Stimulated activated CD8-positive, alpha-beta memory T cell treated with anti-CD3 and anti-CD28 coated beads, Interleukin-7, amount 100 ng/mL, for 48 hours (primary cell): ENCODE measurements around the gene HPSE2.

Experiments
- DNase-seq, 2 donors: peaks; one replicate each; pipeline ENCODE4 v3.0.0-alpha.2; 2020; ENCODE audit warnings: low read depth in 1 of 2; ENCODE audit errors: extremely low read depth in 1 of 2

HPSE2 gene

DNA sequence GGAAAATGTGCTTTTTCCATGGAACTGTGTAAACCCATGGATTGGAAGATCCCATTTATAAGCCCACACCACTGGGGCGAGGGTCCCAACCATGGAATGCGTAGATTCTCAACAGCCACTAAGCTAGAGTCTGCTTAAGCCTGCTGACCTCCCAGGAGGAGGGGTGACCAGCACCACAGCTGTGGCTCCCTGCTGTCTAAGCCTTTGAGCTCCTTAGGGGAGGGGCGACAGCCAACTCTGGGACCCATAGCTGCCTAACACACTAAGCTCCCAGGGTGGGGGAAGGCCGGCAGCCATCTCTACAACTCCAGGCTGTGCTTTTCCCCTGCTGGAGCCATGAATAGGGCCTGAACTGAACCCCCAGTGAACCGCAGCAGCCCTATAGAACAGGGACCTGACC lies 539.1 kb downstream of the HPSE2 start:
- no peak for DNase-seq

DNA sequence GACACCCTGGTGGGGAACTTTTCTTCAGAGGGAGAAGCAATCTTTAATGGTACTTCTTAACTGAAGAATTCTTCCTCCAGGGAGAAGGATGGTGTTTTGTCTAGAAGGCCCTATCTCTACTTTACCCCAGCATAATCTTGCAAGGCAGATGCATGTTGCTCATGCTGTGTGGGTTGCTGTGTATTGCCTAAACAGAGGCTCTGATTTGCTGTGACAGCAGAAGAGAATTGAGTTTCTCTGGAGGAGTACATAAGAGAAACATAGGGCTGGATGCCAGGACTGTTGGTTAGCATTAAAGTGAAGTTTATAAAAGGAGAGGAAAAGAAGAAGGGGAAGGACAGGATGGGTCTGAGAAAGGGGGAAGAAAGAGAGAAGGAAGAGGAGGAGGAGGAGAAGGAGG lies 540.8 kb downstream of the HPSE2 start:
- no peak for DNase-seq

DNA sequence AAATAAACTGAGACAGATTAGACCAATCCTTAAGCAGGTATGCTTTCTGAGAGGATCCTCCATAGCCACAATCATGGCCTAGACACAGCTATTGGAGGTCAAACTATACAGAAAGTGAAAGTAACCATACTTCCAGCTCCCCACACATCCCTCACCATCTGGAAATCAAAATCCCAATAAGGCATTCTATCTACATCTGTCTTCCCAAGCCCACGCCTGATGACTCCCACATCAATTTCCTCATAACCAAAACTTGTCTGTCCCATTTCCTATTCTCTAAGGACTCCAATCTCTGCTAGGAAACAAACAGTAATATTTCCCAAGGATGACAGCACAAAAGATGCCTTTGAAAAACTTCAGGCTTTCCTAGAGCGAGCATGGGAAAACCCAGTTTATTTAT lies 541.6 kb downstream of the HPSE2 start:
- DNase-seq = no peak

DNA sequence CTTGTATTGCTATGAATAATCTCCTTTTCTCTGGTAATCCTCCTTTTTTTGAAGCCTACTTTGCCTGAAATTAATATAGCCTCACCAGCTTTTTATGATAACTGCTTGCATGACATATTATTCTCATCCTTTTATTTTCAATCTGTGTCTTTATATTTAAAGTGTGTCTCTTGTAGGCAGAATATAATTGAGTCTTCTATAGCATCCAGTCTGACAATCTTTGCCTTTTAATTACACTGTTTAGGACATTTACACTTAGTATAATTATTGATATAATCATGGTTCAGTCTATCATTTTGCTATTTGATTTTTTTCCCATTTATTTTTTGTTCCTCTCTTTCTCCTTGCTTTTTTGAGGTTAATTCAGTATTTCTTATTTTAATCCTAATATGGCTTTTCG lies 548.0 kb downstream of the HPSE2 start:
- no peak for DNase-seq

DNA sequence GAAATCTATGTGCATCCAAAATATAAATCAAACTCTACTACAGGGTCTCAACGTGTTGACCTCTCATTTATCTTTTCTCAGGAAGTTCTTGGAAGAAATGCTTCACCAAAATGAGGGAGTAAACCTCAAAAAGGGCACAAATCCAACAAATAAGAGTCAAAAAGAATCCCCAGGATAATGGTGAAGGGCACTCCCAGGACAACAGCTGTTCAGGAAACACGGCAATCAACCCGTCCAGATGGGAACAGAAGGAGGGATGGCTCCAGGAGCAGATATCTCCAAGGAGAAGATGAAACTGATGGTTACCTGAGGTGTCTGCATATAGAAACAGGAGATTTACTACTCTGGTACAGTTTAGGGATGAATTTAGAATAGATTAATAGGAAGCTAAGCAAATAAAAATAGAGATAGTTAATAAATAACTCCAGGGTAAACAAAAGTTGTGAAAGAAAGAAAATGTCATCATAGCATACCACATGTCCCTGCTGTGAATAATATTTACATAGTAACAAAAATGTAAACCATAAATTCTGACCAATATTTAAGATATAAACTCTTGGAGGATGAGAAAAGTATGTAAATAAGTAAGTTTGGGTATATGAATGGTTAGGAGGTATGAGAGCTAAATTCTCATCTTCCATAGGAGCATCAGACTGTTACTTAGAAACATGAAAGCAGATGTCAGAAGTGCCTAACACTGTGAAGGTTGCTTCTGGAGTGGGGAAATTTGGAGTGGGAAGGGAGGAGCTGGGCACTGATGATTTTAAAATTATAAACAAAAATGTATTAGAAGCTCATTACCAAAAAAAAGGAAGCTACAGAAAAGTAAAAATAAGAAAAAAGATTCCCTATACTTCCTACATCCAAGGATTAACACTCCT lies 551.4 kb downstream of the HPSE2 start:
- DNase-seq = no peak

DNA sequence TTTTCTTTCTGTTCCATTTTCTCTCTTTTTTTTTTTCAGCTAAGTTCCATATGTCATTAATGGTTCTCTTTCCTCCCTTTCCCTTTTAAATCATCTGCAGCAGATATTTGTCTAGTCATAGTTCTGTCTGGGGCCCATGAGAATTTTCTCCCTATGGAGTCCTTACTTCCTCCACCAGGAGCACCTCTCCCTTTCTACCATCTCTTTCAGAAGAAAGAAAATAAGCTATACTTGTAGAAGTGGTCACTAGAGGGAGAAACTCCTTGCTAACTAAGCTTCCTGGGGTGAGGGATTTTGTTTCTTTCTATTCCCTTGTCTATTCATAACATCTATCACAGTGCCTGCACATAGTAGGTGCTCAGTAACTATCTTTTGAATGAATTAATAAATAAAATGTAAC lies 558.8 kb downstream of the HPSE2 start:
- no peak for DNase-seq

DNA sequence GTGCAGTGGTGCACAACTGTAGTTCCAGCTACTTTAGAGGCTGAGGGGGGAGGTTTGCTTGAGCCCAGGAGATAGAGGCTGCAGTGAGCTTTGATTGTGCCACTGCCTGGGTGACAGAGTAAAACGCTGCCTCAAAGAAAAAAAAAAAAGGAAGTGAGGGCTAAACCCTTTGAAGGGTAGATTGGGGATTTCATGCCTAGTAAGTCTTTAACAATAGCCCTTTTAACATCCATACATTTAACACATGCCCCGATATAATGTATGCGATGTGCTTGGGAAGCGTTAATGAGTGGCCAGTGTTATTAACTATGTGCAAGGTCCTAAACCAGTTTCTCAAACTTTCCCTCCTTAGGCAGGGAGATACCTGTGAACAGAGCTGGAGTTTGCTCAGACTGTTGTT lies 559.8 kb downstream of the HPSE2 start:
- no peak for DNase-seq

DNA sequence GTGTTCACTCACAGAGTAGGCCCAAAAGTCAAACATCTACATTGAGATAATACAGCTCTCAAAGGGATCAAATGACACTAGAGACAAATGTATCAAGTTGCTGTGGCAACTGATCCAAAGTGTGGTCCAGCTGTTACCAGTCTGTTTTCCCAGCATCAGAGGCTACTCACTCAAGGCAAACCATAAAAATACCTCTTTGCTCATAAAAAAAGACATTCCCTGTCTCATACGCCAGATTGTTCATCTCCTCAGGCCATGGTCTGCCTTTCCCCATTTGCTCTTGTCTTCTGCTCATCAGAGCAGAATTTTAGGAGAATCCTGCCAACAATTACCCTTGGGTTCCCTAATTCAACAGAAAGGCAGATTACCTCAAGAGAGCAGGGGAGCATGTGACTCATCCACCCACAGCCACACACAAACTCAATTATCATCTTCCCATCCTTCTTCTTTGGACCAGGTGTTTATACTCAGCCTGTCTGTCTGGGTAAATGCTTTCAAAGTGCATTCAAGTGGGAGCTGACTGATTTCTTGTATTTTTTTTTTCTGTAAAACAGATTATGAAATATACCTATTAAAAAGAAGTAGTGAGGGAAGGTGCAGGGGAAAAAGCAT lies 562.4 kb downstream of the HPSE2 start:
- DNase-seq = no peak

DNA sequence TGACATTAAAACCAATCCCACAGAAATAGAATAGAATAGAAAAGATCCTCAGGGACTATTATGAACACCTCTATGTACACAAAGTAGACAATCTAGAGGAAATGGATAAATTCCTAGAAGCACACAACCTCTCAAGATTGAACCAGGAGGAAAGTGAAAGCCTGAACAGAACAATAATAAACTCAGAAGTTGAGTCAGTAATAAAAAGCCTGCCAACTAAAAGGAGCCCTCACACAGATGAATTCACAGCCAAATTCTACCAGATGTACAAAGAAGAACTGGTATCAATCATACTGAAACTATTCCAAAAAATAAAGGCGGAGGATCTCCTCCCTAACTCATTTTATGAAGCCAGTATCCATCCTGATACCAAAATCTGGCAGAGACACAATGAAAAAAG lies 568.6 kb downstream of the HPSE2 start:
- no peak for DNase-seq

DNA sequence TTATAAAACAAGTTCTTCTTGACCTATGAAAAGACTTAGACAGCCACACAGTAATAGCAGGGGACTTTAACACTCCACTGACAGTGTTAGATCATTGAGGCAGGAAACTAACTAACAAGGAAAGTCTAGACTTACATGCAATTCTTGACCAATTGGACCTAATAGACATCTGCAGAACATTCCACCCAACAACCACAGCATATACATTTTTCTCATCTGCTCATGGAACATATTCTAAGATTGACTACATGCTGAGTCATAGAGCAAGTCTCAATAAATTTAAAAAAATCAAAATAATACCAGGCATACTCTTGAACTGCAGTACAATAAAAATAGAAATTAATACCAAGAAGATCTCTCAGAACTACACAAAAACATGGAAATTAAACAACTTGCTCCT lies 569.4 kb downstream of the HPSE2 start:
- no peak for DNase-seq

DNA sequence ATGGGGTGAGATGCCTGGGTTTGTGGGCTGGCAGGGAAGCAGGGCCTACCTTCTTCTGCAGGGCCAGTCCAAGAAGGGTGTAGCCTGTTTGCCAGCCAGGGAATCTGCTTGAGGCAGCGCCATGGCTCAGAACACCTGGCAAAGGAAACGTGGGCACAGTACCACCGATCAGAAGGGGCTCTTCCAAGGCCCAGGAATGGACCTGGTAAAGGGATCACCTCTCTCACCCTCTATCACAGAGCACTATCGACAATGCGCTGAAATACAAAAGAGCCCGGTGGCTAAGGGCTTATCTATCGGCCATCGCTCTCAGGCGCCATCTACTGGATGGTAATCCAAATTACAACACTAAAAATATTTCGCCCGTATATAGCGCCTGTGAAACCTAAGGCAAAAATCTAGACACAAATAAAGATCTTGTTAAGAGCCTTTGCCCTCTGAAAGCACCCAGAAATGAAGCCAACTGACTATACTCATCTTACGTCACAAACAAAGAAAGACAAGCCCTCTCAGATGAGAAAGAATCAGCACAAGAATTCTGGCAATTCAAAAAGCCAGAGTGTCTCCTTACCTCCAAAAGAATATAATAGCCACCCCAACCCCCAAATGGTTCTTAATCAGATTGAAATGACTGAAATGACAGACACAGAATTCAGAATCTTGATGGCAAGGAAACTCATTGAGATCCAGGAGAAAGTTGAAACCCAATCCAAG lies 571.2 kb downstream of the HPSE2 start:
- DNase-seq = no peak

DNA sequence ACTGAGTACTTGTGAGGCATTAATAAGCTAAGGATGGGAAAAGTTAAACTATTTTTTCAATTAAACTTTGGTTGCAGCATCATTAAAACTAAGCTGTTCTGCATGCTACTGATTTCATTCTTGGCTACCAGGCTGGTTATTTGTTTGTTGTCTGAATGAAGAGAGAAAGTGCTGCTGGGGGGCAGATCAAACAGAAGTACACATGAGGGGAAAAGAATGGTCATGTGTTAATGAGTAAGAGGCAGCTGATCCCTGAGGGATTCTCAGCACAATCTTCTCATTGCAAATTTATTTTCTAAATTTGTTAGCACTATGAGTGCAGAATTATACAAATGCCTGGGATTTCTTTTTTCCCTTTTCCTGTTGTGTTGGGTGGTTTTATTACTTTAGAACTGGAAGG lies 575.7 kb downstream of the HPSE2 start:
- DNase-seq = no peak

DNA sequence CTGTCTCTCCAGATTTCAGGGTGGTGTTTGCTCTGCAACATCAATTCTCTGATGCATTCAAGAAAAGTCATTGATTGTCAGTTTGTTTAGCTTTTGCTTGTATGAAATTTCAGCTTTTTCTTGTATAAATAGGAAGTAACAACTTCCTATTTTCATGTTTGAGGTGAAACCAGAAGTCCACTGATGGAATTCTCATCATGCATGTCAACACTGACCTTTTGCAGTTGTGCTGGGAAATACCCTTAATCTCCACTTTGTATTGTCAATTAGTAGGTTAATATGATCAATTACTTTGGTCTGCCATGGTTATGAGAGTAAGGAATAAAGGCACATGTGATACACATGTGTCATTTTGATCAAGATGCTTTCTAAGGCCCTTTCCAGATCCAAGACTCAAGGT lies 580.2 kb downstream of the HPSE2 start:
- DNase-seq = no peak

DNA sequence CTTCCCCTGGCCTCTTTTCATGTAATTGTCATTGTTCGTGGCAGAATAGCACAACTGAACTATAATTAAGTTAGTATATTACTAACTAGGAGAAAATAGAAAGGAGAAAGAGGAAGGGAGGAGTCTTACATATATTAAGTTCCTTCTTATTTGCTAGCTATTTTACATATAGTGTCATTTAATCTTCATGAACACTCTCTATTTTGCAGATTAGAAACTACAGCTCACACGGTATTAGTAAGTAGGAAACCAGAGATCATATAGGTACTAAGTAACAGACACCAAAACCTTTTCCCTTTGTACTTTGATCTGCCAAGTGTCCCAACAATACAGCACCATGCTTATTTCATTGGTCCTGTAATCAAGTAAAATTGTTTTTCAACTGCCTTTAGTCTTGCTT lies 586.5 kb downstream of the HPSE2 start:
- no peak for DNase-seq

DNA sequence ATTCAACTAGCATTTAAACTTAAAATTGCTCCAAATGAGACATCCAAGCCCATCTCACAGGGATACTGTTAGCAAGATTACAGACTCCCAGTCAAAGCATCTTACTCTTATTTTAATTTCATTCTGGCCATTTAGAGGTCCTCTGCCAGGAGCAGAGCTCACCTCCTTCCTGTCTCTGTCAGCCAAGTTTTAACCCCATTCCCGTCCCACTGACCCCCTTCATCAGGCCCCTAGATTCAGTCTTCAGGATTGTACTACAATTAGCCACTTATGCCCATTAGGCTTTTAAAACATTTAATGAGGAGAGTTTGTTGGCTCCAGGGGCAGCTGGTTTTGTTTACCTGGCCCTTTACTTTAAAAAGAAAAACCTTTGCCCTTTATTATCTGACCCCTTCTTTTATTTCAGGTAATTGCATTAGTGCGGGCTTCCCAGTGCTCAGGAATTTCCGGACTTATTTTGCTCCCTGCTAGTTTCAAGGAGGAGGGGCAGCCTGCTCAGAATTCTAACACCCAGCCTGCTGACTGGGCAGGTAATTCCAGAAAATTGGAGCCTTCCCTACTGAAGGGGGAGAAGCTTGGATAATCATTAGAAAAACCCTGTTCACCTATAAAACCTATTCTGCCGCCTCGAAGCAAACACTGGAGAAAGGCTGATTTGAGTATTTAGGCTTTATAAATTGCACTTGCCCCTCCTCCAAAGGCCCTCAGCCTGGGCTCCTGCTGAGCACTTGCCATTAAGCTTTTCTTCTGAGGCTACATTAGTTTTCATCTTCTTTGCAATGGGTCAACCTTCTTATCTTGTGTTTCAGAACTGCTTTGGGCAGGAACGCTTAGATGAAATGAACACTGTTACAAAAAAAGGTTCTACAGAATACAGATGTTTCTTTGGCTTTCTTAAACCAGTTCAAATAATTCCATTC lies 588.4 kb downstream of the HPSE2 start:
- DNase-seq = no peak

DNA sequence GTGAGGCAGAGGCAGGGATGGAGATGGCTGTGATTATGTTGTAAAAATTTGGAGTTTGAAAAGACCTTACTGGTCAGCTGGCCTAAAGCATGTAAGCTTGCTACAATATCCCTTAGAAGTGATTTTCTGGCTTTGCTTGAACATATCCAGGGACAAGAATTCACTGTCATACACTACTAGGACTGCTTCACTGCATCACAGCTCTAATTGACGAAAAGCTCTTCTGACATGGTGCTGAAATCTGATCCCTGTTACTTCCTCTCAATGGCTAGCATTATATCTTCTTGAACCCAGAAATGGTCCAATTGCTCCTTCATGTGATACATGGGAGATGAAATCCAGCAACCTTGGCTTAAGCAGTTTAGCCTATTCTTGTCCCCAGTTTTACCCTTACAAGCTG lies 591.2 kb downstream of the HPSE2 start:
- DNase-seq = no peak

DNA sequence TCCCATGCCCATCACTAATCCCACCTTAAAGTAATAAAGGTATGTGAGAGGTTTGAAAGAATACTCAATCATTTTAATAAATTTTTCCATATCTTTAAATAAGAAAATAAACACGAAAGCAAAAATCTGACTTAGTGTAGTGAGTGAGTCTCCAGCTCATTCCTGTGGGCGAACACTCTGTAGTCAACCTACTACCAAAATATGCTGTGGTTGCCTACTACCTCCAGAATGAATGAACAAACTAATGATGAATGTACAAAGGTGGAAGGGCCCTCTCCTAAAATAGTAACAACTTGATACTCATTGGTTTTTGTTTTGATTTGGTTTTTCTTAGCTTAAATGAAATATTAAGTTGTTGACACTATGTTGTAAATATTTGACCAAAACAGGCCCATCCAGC lies 593.4 kb downstream of the HPSE2 start:
- DNase-seq = no peak

DNA sequence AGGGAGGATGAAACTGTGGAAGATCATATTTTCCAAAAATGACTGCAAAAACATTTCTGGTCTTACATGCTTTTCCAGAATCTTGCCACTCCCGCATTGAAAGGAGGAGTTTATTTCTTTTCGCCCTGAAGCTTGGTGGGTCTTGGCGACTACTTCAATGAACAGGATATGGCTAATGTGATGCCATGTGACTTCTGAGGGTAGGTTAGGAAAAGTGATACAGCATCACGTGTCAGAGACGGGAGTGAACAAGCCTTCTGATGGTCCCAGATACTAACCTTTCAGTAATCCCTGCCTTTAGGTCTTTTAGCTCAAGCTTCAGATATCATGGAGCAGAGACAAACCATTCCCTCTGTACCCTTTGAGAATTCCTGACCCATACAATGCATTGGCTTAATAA lies 596.7 kb downstream of the HPSE2 start:
- DNase-seq = no peak

DNA sequence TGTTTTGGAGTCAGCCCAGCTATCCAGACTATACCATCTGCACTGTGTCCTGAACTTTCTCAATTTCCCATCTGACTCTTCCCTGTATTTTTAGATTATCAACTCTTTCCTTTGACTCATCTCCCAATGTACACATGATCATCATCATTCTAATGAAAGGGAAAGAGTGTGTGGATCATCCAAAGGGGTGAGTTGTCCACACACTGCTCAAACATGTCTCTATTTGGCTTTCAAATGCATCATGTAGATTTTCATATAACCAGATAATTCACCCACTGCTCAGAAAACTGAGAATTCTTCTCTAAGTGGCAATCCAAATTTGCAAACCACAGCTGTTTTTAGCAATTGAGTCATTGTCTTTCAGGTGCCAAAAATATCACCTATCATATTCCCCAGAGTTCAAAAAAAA lies 598.7 kb downstream of the HPSE2 start:
- DNase-seq = no peak

DNA sequence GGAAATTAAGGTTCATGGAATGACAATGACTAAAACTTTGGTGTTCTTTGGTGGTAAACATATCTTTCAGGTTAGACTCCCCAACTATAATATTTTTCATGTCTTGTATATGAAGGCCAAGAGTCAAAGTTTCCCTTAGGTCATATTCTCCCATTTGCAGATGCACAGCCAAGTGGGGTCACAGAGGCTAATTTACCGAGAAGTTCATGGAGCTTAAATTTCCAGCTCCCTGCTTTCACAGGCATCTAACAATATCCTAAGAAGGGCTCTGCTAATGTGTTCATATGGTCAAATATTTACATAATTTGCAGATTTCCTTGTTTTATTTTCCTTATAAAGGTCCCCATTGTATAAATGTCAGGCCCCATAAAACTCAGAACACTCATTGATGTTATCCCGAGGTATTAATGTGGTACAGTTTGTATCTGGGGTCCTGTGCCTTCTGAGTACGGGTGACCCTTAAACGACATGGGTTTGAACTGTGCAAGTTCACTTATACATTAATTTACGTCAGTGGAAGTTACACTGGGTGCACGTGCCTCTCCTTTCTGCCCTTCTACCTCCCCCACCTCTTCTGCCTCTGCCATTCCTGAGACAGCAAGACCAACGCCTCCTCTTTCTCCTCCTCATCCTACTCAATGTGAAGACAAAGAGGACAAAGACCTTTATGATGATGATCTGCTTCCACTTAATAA lies 603.0 kb downstream of the HPSE2 start:
- DNase-seq = no peak
